Tibial artery (tissue), 4 donors: Measurements from ENCODE around the gene LRCH1.

Experiments used
- DNase-seq, 2 donors: peaks; one replicate each; pipeline ENCODE4 v3.0.0-alpha.2; 2019
- H3K27ac ChIP-seq, 2 donors: fragments of 200-600 bp; sonication (generic) in 1 of 2; 1 replicate in 1 of 2; 2 replicates in 1 of 2; pipeline ENCODE4 v1.5.1; 2018 to 2019; ENCODE audit warnings: mild to moderate bottlenecking in 1 of 2
- H3K27me3 ChIP-seq, 2 donors: fragments of 200-600 bp; sonication (generic) in 1 of 2; one replicate each; pipeline versions ENCODE4 v1.5.1 to v1.6.0; 2016 to 2019
- H3K36me3 ChIP-seq, 3 donors: fragments of 200-600 bp; sonication (generic) in 2 of 3; one replicate each; pipeline ENCODE4 v1.5.1; 2016 to 2019; ENCODE audit warnings: mild to moderate bottlenecking in 2 of 3
- H3K4me1 ChIP-seq, 4 donors: fragments of 200-600 bp; sonication (generic) in 2 of 4; 1 replicate in 3 of 4; 2 replicates in 1 of 4; pipeline ENCODE4 v1.5.1; 2016 to 2019
- H3K4me3 ChIP-seq, 2 donors: fragments of 200-600 bp; sonication (generic) in 1 of 2; 1 replicate in 1 of 2; 2 replicates in 1 of 2; pipeline ENCODE4 v1.5.1; 2018 to 2019; ENCODE audit warnings: mild to moderate bottlenecking in 2 of 2
- H3K9me3 ChIP-seq, 3 donors: fragments of 200-600 bp; sonication (generic) in 1 of 3; one replicate each; pipeline ENCODE4 v1.5.1; 2016 to 2019
- intact Hi-C: fragments of 100-400 bp; cut with DNase I; formaldehyde crosslinking; loops from one replicate; pipeline ENCODE4 v1.15.0; 2023; ENCODE audit warnings: low total_unique reads
- TF ChIP-seq, protein P1 (sequence below), 2 experiments: fragments of 200-600 bp in 1 of 2; fragments of 450-650 bp in 1 of 2; IDR thresholded peaks; one replicate each; pipeline ENCODE4 v1.5.1; 2017 to 2019; ENCODE audit warnings: antibody characterized with exemption in 2 of 2, mild to moderate bottlenecking in 1 of 2, moderate library complexity in 1 of 2

Gene LRCH1

DNA sequence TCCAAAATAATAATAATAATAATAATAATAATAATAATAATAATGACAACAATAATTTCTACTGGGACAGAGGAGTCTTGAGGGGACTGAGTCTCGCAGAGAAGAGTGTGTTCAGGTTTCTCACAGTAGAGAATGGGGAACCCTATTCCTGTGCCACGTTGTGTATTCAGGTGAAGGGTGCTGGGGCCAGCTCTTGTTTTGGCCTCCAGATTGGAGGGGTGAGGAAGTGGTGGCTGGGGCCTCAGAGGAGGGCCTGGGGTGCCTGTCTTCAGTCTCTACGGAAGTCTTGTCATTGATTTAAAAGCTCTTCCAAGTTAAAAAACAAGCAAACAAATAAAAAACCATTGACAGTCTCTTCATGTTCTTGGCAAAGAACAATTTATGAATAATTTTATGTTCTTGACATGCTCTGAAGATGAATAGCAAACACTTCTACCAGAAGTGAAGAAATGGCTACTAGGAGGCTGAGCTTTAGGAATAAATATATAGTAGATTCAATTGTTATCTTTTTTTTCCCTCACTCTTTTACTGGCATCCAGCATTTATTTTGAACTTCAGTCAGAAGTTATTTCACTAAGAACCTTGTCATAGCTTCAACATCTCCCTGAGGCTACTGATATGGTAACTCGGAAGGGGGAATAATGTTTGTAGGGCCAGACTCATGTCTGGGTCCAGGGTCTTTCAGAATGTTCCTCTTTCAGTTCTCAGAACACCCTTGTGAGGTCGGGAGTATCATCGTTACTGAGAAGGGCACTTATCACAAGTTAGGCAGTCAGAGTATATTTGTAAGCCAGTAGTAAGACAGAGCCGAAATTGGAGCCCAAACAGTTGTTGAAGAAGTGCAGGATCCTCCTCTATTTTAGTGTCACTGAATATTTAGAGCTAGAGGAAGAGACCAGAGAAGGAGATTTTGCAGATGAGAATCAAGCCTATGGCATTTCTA, 13.1 kb downstream of the LRCH1 start:
- TF ChIP-seq, protein P1, sequence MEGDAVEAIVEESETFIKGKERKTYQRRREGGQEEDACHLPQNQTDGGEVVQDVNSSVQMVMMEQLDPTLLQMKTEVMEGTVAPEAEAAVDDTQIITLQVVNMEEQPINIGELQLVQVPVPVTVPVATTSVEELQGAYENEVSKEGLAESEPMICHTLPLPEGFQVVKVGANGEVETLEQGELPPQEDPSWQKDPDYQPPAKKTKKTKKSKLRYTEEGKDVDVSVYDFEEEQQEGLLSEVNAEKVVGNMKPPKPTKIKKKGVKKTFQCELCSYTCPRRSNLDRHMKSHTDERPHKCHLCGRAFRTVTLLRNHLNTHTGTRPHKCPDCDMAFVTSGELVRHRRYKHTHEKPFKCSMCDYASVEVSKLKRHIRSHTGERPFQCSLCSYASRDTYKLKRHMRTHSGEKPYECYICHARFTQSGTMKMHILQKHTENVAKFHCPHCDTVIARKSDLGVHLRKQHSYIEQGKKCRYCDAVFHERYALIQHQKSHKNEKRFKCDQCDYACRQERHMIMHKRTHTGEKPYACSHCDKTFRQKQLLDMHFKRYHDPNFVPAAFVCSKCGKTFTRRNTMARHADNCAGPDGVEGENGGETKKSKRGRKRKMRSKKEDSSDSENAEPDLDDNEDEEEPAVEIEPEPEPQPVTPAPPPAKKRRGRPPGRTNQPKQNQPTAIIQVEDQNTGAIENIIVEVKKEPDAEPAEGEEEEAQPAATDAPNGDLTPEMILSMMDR (IDR thresholded peaks at IDR 0.05), result no peak
- H3K4me3 ChIP-seq, result no peak overlapping the region
- DNase-seq, result no peak
- peaks cover 0 to 51% (median 16%) of the 10 kb centered on the region in 4 donors for H3K4me1 ChIP-seq
- H3K27me3 ChIP-seq, result no peaks in the 10 kb centered on the region
- no peaks in the 10 kb centered on the region for H3K36me3 ChIP-seq
- intact Hi-C loops, result no loop called here
- no peak overlapping the region for H3K27ac ChIP-seq
- no peaks in the 10 kb centered on the region for H3K9me3 ChIP-seq

DNA sequence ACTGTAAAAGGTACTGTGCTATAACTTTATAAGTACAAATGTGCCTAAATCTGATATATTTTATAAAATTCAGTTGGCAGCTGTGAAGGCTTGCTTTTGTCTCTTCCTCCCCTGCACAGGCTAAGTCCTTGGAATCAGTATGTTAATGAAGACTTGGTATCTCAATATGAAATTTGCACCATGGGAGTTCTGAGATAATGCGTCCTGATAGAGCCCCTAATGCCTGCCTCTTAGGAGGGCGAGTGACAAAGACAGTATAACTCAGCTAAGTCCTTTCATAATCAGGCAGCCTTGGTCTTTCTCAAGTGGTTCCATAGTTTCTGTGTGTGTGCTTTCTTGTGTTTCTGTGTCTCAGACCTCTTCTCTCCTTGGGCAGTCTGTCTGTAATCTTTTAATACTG, 14.7 kb downstream of the LRCH1 start:
- Histone ChIP-seq H3K27ac (no peak overlapping the region), H3K4me1 (peaks cover 0 to 60% (median 17%) of the 10 kb centered on the region in 4 donors), H3K4me3 (no peak overlapping the region), H3K36me3 (no peaks in the 10 kb centered on the region), H3K9me3 (no peaks in the 10 kb centered on the region), H3K27me3 (no peaks in the 10 kb centered on the region)
- intact Hi-C loops, result no loop called here
- TF ChIP-seq, protein P1 (IDR thresholded peaks at IDR 0.05), result no peak
- DNase-seq, result no peak

DNA sequence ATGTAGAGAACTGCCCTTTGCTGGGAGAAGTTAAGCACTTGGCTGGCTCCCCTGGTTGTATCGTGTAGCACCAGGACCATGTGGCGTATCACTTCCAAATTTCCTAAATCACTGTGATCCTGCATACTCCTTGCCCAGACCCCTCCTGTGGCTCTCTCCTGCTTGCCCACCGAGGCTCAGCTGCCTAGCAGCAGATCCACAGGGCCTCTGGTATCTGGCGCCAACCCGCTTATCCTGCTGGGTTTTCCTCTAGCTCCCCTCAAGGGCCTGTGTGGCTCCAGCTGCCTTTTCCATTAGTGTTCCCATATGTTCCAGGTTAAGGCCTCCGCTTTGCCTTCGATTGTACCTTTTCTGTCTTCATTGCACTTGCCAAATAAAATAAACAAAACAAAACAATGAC, 16.5 kb downstream of the LRCH1 start:
- Histone ChIP-seq H3K4me3 (no peak overlapping the region), H3K27me3 (no peaks in the 10 kb centered on the region), H3K4me1 (peaks cover 0 to 64% (median 18%) of the 10 kb centered on the region in 4 donors), H3K27ac (no peak overlapping the region), H3K36me3 (no peaks in the 10 kb centered on the region), H3K9me3 (no peaks in the 10 kb centered on the region)
- intact Hi-C loops, result no loop called here
- no peak for DNase-seq
- TF ChIP-seq, protein P1 (IDR thresholded peaks at IDR 0.05), result no peak

DNA sequence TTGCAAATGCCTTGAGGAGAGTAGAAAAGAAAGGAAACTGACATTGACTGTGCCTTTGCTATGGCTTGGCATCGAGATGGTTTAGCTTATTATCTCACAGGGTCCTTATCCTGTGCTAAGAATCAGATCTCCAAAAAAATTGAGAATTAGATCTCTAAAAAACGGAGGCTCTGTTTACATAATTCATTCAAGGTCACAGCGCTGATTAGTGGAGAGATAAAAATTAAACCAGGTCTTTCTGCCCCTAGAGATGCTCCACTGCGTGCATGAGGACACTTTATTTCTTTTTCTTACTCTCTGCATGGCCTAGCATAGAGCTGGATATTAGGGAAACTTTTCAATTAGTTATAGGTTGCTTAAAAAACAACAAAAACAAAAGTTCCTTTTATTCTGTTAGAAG, 17.3 kb downstream of the LRCH1 start:
- no peaks in the 10 kb centered on the region for H3K9me3 ChIP-seq
- intact Hi-C loops, result no loop called here
- H3K36me3 ChIP-seq, result no peaks in the 10 kb centered on the region
- H3K4me3 ChIP-seq, result no peak overlapping the region
- H3K4me1 ChIP-seq, result peaks cover 0 to 68% (median 17%) of the 10 kb centered on the region in 4 donors
- H3K27ac ChIP-seq, result peak overlapping the region in 1 of 2 donors; percentile 63
- H3K27me3 ChIP-seq, result no peaks in the 10 kb centered on the region
- TF ChIP-seq, protein P1 (IDR thresholded peaks at IDR 0.05), result no peak
- DNase-seq, result no peak

DNA sequence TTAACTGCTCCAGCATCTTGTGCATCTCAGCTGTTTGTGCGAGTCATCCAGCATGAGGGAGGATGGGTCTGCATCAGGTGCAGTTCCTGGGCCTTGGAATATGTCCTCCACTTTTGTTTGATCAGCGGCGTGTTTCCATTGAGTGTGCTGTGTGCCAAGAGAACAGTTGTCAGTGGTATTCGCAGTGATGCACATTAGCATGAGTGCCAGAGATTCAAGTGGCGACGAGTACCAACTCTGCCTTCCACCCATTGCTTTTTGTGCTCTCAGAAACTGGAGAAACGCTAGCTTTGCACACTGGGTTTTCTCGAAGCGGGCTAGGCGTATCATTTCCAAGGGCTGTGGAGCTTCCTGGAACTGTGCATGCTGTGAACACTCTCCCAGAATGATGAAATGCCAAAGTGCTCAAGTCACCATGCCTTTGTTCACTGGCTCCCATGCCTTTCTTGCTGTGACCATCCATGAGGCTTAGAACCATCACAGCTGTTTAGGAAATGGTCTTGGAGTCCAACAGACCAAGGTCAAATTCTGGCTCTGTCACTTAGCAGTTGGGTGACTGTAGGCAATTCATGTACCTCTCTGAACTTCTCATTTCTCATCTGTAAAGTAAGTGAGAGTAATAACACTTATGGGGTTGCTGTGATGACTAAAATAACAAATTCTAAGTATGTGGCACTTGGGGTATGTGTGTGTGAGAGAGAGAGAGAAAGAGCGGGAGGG, 18.4 kb downstream of the LRCH1 start:
- Histone ChIP-seq H3K4me3 (no peak overlapping the region), H3K27me3 (no peaks in the 10 kb centered on the region), H3K9me3 (no peaks in the 10 kb centered on the region), H3K27ac (peak overlapping the region; percentile 23 to 63), H3K4me1 (peaks cover 0 to 68% (median 19%) of the 10 kb centered on the region in 4 donors), H3K36me3 (no peaks in the 10 kb centered on the region)
- no peak for DNase-seq
- TF ChIP-seq, protein P1 (IDR thresholded peaks at IDR 0.05), result no peak
- intact Hi-C loops, result no loop called here
